HepG2 (cell line): ENCODE measurements around the gene CDA. TPM values are rescaled to one million over a fixed set of nuclear protein-coding genes. Genes with fewer than 3 reads are reported as not detected.

ENCODE experiments used
- ATAC-seq: fragments of 200-7000 bp; cut with Tn5 transposase; 3 replicates; pipeline ENCODE4 v1.9.1; 2020; ENCODE audit warnings: mild to moderate bottlenecking, moderate library complexity
- BruUV-seq: library from RNA; stranded (reverse); fragments of 400-500 nt; replicated peaks from 2 replicates; lab custom pipeline; 2021; lab: Mats Ljungman, UMichigan
- CTCF ChIA-PET: fragments of 300-600 bp; formaldehyde crosslinking; extraction: SDS; loops from one replicate; lab custom pipeline; 2021; ENCODE audit warnings: low total read pairs, inconsistent platforms, low intra/inter-chr PET ratio; lab: Yijun Ruan, JAX
- POLR2A ChIA-PET: fragments of 350-600 bp; sonication (Branson Sonifier 250); formaldehyde crosslinking; loops from one replicate; lab custom pipeline; 2020; ENCODE audit warnings: antibody characterized with exemption, inconsistent platforms; lab: Yijun Ruan, JAX
- DNase-seq: peaks from one replicate; pipeline ENCODE4 v3.0.0-alpha.2; 2015; ENCODE audit warnings: low spot score
- FAIRE-seq: peaks from 3 replicates; lab custom pipeline; 2011; peaks lifted over from hg19 to GRCh38; lab: Jason Lieb, UNC
- H2AFZ ChIP-seq: one replicate; pipeline ENCODE4 v1.6.1; 2011; ENCODE audit warnings: low read length, inconsistent platforms
- H3K27ac ChIP-seq: fragments of 300-600 bp; 3 replicates; pipeline ENCODE4 v1.8.0; 2011; ENCODE audit warnings: mixed run types, mild to moderate bottlenecking, mixed read lengths, low read length, inconsistent platforms; ENCODE audit not compliant: insufficient read depth; ENCODE audit errors: extremely low read length
- H3K27me3 ChIP-seq, 2 experiments: fragments of 200-600 bp in 1 of 2; 2 replicates in 1 of 2; 3 replicates in 1 of 2; pipeline versions ENCODE4 v1.6.0 to v1.8.0; 2011; ENCODE audit warnings: low read length in 2 of 2, mild to moderate bottlenecking in 2 of 2, moderate library complexity in 2 of 2, inconsistent platforms in 1 of 2; ENCODE audit not compliant: insufficient read depth in 2 of 2, control insufficient read depth in 1 of 2
- H3K36me3 ChIP-seq, 2 experiments: fragments of 200-600 bp in 1 of 2; replicated peaks in 1 of 2; 2 replicates in 1 of 2; 3 replicates in 1 of 2; pipeline versions ENCODE4 v1.5.1 to v1.8.0; 2011; ENCODE audit warnings: low read length in 2 of 2, inconsistent platforms in 1 of 2; ENCODE audit not compliant: insufficient read depth in 2 of 2, control insufficient read depth in 1 of 2
- H3K4me1 ChIP-seq: 2 replicates; pipeline ENCODE4 v1.5.1; 2012; ENCODE audit warnings: low read length, inconsistent platforms; ENCODE audit not compliant: insufficient read depth
- H3K4me2 ChIP-seq: 2 replicates; pipeline ENCODE4 v1.6.0; 2011; ENCODE audit warnings: low read depth, low read length, inconsistent platforms
- H3K4me3 ChIP-seq, 3 experiments: fragments of 200-600 bp in 1 of 3; sonication (generic), shearing (Covaris generic) in 1 of 3; replicated peaks in 1 of 3; 2 replicates each; pipeline ENCODE4 v1.5.1; 2011 to 2016; ENCODE audit warnings: low read length in 3 of 3, inconsistent platforms in 2 of 3, low read depth in 2 of 3, mild to moderate bottlenecking in 2 of 3, control low read depth in 1 of 3, mixed read lengths in 1 of 3; ENCODE audit not compliant: insufficient read depth in 1 of 3
- H3K79me2 ChIP-seq: one replicate; pipeline ENCODE4 v1.6.1; 2011; ENCODE audit warnings: low read length, inconsistent platforms; ENCODE audit not compliant: insufficient read depth
- H3K9ac ChIP-seq: 2 replicates; pipeline ENCODE4 v1.6.0; 2011; ENCODE audit warnings: mild to moderate bottlenecking, low read depth, low read length, inconsistent platforms; ENCODE audit not compliant: insufficient read depth
- H3K9me3 ChIP-seq: 2 replicates; pipeline ENCODE4 v1.5.1; 2012; ENCODE audit warnings: mild to moderate bottlenecking, low read length
- H4K20me1 ChIP-seq: 2 replicates; pipeline ENCODE4 v1.6.0; 2011; ENCODE audit warnings: inconsistent platforms, mild to moderate bottlenecking, low read length, moderate library complexity; ENCODE audit not compliant: insufficient read depth
- ADNP ChIP-seq: sonication (generic); formaldehyde crosslinking; IDR thresholded peaks from 2 replicates; pipeline ENCODE4 v1.4.0; 2020; ENCODE audit warnings: missing genetic modification reagents
- CEBPB ChIP-seq: IDR thresholded peaks from 2 replicates; pipeline ENCODE4 v1.6.1; 2011; ENCODE audit warnings: low read depth, low read length, improper control_type of control experiment, borderline replicate concordance
- FLYWCH1 ChIP-seq: sonication (generic); formaldehyde crosslinking; IDR thresholded peaks from 2 replicates; pipeline ENCODE4 v1.8.1; 2023; ENCODE audit warnings: mild to moderate bottlenecking, missing genetic modification reagents
- JDP2 ChIP-seq: sonication (generic); formaldehyde crosslinking; IDR thresholded peaks from 2 replicates; pipeline ENCODE4 v1.8.1; 2022; ENCODE audit warnings: missing genetic modification reagents, borderline replicate concordance
- MAX ChIP-seq: IDR thresholded peaks from 2 replicates; pipeline ENCODE4 v1.6.1; 2012; ENCODE audit warnings: inconsistent platforms
- MTA3 ChIP-seq: sonication (generic); formaldehyde crosslinking; IDR thresholded peaks from 2 replicates; pipeline ENCODE4 v1.4.0; 2020; ENCODE audit warnings: missing genetic modification reagents
- MXD3 ChIP-seq: IDR thresholded peaks from 2 replicates; pipeline ENCODE4 v1.6.1; 2016; ENCODE audit warnings: mild to moderate bottlenecking, missing biosample characterization, missing genetic modification reagents
- MXD4 ChIP-seq: IDR thresholded peaks from 2 replicates; pipeline ENCODE4 v1.6.1; 2016; ENCODE audit warnings: mild to moderate bottlenecking, missing biosample characterization, missing genetic modification reagents
- SKI ChIP-seq: fragments of 450-650 bp; IDR thresholded peaks from one replicate; pipeline ENCODE4 v1.6.1; 2018; ENCODE audit warnings: mild to moderate bottlenecking; ENCODE audit not compliant: partially characterized antibody
- TFDP1 ChIP-seq: IDR thresholded peaks from 2 replicates; pipeline ENCODE4 v1.6.1; 2016; ENCODE audit warnings: missing compliant biosample characterization, missing genetic modification reagents, borderline replicate concordance
- ZBTB38 ChIP-seq: sonication (generic); formaldehyde crosslinking; IDR thresholded peaks from 2 replicates; pipeline ENCODE4 v1.5.1; 2020; ENCODE audit warnings: mild to moderate bottlenecking, missing genetic modification reagents
- ZNF251 ChIP-seq: sonication (generic); formaldehyde crosslinking; IDR thresholded peaks from 2 replicates; pipeline ENCODE4 v1.9.0; 2021; ENCODE audit warnings: mild to moderate bottlenecking, missing genetic modification reagents
- ZNF256 ChIP-seq: sonication (generic); formaldehyde crosslinking; conservative IDR thresholded peaks from 2 replicates; pipeline ENCODE4 v1.4.0; 2020; ENCODE audit warnings: missing genetic modification reagents
- ZNF577 ChIP-seq: sonication (generic); formaldehyde crosslinking; IDR thresholded peaks from 2 replicates; pipeline ENCODE4 v1.4.0; 2020; ENCODE audit warnings: mild to moderate bottlenecking, low read depth, missing genetic modification reagents, borderline replicate concordance
- ZNF83 ChIP-seq: sonication (generic); formaldehyde crosslinking; IDR thresholded peaks from 2 replicates; pipeline ENCODE4 v1.4.0; 2020; ENCODE audit warnings: missing genetic modification reagents, mild to moderate bottlenecking, borderline replicate concordance
- ZNF841 ChIP-seq: sonication (generic); formaldehyde crosslinking; IDR thresholded peaks from 2 replicates; pipeline ENCODE4 v1.8.1; 2023; ENCODE audit warnings: missing genetic modification reagents, borderline replicate concordance
- WGBS: methylation state at CpG from one replicate; pipeline ENCODE4 v1.1.6; 2017; ENCODE audit warnings: low lambda C conversion rate; 5-methylcytosine and 5-hydroxymethylcytosine counted together
- in situ Hi-C: cut with HindIII; loops from 2 replicates; pipeline ENCODE4 v1.10.0; 2017; ENCODE audit warnings: low pct_unique_long_range_greater_than_20kb; ENCODE audit not compliant: extremely low pct_ligation_motif_present
- intact Hi-C: fragments of 100-400 bp; cut with micrococcal nuclease; formaldehyde crosslinking; loops from one replicate; pipeline ENCODE4 v1.10.0; 2022; ENCODE audit not compliant: unreplicated experiment
- polyA plus RNA-seq, 8 experiments: library from polyadenylated mRNA; depleted of rRNA in 3 of 8; stranded (reverse) in 7 of 8; unstranded in 1 of 8; fragments of >200 nt; fragmentation: Illumina TruSeq in 4 of 8; extraction: Trizol in 4 of 8; gene quantifications; 2 replicates each; pipeline versions ENCODE4 v1.2.1 to v1.2.3, GENCODE V29; 2011 to 2016; ENCODE audit warnings: low read depth in 4 of 8, missing spikeins in 1 of 8, mixed read lengths in 1 of 8; ENCODE audit not compliant: insufficient read depth in 1 of 8
- total RNA-seq, 5 experiments: library from RNA; depleted of rRNA; stranded (reverse); fragments of >200 nt; fragmentation: Illumina TruSeq; extraction: Trizol; gene quantifications; 2 replicates each; pipeline ENCODE4 v1.2.3, GENCODE V29; 2016; ENCODE audit warnings: low read depth in 1 of 5

CDA gene
- total and polyA plus RNA-seq, 2 of the 13 experiments (the other 11 are each of a cell fraction or from before 2014, with no cell fraction given), result 0.66 to 2.1 TPM

- Histone ChIP-seq H3K27ac (no peak overlapping the region), H3K27me3 (no peaks in the 10 kb centered on the region), H3K9ac (no peak overlapping the region), H4K20me1 (no peaks in the 10 kb centered on the region), H3K9me3 (no peaks in the 10 kb centered on the region), H3K4me1 (peaks cover 32% of the 10 kb centered on the region), H3K36me3 (no peaks in the 10 kb centered on the region), H2AFZ (no peak overlapping the region), H3K4me2 (no peak overlapping the region), H3K79me2 (no peaks in the 10 kb centered on the region), H3K4me3 (no peak overlapping the region)
- BruUV-seq, result no TSS peak
- ATAC-seq, result no peak
- WGBS, result 80% methylated on average over 4 of the region's 4 CpGs
- ChIA-PET CTCF (no interaction called here), POLR2A (interaction anchor here (1.0 to 2.0 kb wide), 3 partner anchors 11 to 51 kb away, joined by 3 to 5 read pairs (median 5); no protein-coding TSS in a partner anchor)
- TF ChIP-seq ZNF83 (no peak), CEBPB (0 out of 2 replicates have a peak, but pooled peaks have one; percentile 7)
- no peak for DNase-seq
- intact Hi-C loops, result no loop called here
- in situ Hi-C loops, result no loop called here
- no peak for FAIRE-seq
Measured at GRCh38 chr1:20602851-20603450, 14.1 kb downstream of the CDA start.

GRCh38 chr1:20603504-20604464 lies 14.9 kb downstream of the CDA start:
- POLR2A ChIA-PET, result interaction anchor here (1.0 to 2.0 kb wide), 3 partner anchors 10 to 52 kb away, joined by 3 to 5 read pairs (median 5); no protein-coding TSS in a partner anchor
- peak overlapping the region; percentile 20; the same call in 1 of the 2 replicates for H3K4me2 ChIP-seq
- H3K9me3 ChIP-seq, result no peaks in the 10 kb centered on the region
- DNase-seq (peak; percentile 40), ATAC-seq (peak; percentile 48), FAIRE-seq (no peak)
- WGBS, result 34% methylated on average over 9 of the region's 9 CpGs
- no peak overlapping the region for H2AFZ ChIP-seq
- no peaks in the 10 kb centered on the region for H4K20me1 ChIP-seq
- no peaks in the 10 kb centered on the region for H3K27me3 ChIP-seq
- H3K79me2 ChIP-seq, result no peaks in the 10 kb centered on the region
- in situ Hi-C loops (no loop called here), intact Hi-C loops (no loop called here)
- H3K4me1 ChIP-seq, result peaks cover 32% of the 10 kb centered on the region
- H3K36me3 ChIP-seq, result no peaks in the 10 kb centered on the region
- no peak overlapping the region for H3K27ac ChIP-seq
- CTCF ChIA-PET, result no interaction called here
- H3K9ac ChIP-seq, result no peak overlapping the region
- H3K4me3 ChIP-seq, result no peak overlapping the region
- no TSS peak for BruUV-seq
- no peak for TF ChIP-seq ZNF251
- TF ChIP-seq ADNP (CRISPR knock-in tag), result no peak
- TF ChIP-seq JDP2 (CRISPR knock-in tag), result no peak
- TF ChIP-seq SKI, result no peak
- TF ChIP-seq TFDP1 (CRISPR knock-in tag), result no peak
- no peak for TF ChIP-seq ZNF577 (CRISPR knock-in tag)
- TF ChIP-seq MXD4 (CRISPR knock-in tag), result no peak
- no peak for TF ChIP-seq ZNF841 (CRISPR knock-in tag)
- no peak for TF ChIP-seq FLYWCH1 (CRISPR knock-in tag)
- TF ChIP-seq MXD3 (CRISPR knock-in tag), result no peak
- TF ChIP-seq MTA3 (CRISPR knock-in tag), result no peak
- TF ChIP-seq MAX, result no peak
- TF ChIP-seq ZBTB38, result no peak
- no peak for TF ChIP-seq ZNF256 (CRISPR knock-in tag)
